Measurements from ENCODE around the gene NELFE. TPM values are rescaled to one million over a fixed set of nuclear protein-coding genes. Genes with fewer than 3 reads are reported as not detected.
A peak's percentile ranks its signal among the peaks of the same experiment; 100 is the strongest.

The NELFE gene
- total RNA-seq, 1 experiment from 2014 or later: 73.8 TPM

DNA sequence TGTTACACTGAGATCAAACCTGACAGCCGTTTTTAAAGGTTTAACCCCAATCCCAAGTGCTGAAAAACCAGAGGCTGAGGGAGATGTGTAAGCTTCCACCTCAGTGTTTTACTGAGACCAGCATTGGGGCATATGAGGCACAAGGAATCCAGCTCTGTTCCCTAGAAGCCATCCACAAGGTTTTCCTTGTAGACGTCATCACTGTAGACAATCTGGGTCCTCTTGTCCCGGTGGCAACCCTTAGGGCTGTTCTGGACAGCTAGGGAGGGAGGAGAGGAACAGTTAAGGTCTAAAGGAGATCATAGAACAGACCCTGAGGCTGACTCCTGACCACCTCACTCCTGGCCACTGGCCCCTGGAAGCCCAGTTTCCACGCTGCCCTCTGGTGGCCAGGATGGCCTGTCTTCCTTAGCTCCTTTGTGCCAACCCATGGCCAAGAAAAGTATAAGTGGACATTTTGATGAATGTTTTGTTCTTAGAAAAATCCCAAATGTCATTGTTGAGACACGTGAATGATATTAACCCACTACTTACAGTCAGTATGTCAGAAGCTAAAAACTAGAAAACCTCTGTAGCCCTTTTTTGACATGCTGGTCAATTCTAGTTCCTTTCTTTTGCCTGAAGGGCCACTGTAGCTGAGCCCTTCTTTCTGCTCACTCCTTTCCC, 6.5 kb downstream of the NELFE start:
- TF ChIP-seq NFE2L1 (CRISPR knock-in tag; IDR thresholded peaks at IDR 0.05) (no peak), SOX15 (CRISPR knock-in tag; IDR thresholded peaks at IDR 0.05) (no peak)
- TF ChIP-seq, protein P1, sequence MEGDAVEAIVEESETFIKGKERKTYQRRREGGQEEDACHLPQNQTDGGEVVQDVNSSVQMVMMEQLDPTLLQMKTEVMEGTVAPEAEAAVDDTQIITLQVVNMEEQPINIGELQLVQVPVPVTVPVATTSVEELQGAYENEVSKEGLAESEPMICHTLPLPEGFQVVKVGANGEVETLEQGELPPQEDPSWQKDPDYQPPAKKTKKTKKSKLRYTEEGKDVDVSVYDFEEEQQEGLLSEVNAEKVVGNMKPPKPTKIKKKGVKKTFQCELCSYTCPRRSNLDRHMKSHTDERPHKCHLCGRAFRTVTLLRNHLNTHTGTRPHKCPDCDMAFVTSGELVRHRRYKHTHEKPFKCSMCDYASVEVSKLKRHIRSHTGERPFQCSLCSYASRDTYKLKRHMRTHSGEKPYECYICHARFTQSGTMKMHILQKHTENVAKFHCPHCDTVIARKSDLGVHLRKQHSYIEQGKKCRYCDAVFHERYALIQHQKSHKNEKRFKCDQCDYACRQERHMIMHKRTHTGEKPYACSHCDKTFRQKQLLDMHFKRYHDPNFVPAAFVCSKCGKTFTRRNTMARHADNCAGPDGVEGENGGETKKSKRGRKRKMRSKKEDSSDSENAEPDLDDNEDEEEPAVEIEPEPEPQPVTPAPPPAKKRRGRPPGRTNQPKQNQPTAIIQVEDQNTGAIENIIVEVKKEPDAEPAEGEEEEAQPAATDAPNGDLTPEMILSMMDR (IDR thresholded peaks at IDR 0.05): peak; percentile 31
- Mint-ChIP-seq H3K9me3 (no peaks in the 10 kb centered on the region), H3K27ac (no peak overlapping the region; the same call in 1 of the 2 replicates), H3K4me1 (no peaks in the 10 kb centered on the region), H3K27me3 (ENCODE audit: low read depth) (peaks cover 18% of the 10 kb centered on the region), H3K4me3 (no peak overlapping the region), H3K36me3 (peaks cover 51% of the 10 kb centered on the region)
- ChIA-PET POLR2A (interaction anchor here (0.7 to 1.0 kb wide), 2 partner anchors 54 to 64 kb away, joined by 3 read pairs; no protein-coding TSS in a partner anchor), CTCF (interaction anchor here (0.6 to 2.1 kb wide), 39 partner anchors 10 to 405 kb away, joined by 3 to 21 read pairs (median 5); partner anchors contain the start of genes ABHD16A, ATP6V1G2, C2 and C6orf47)
- ATAC-seq: peak; percentile 87
- peak; percentile 70 for DNase-seq (ENCODE audit: low spot score)

- ChIA-PET POLR2A (no interaction called here), CTCF (interaction anchor here (0.6 kb wide), 1 partner anchor 403 kb away, joined by 4 read pairs; the partner anchor contains the start of gene NFKBIL1)
- Mint-ChIP-seq H3K27me3 (ENCODE audit: low read depth) (peaks cover 36% of the 10 kb centered on the region), H3K27ac (no peak overlapping the region), H3K36me3 (peaks cover 32% of the 10 kb centered on the region), H3K4me3 (no peak overlapping the region), H3K9me3 (no peaks in the 10 kb centered on the region), H3K4me1 (peaks cover 4% of the 10 kb centered on the region; the same call in 1 of the 2 replicates)
- DNase-seq (ENCODE audit: low spot score) (no peak), ATAC-seq (no peak)
- TF ChIP-seq RELA (CRISPR knock-in tag; IDR thresholded peaks at IDR 0.05; ENCODE audit: borderline replicate concordance): no peak
- TF ChIP-seq, protein P2, sequence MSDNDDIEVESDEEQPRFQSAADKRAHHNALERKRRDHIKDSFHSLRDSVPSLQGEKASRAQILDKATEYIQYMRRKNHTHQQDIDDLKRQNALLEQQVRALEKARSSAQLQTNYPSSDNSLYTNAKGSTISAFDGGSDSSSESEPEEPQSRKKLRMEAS (CRISPR knock-in tag; IDR thresholded peaks at IDR 0.05): no peak
- TF ChIP-seq, protein P3, sequence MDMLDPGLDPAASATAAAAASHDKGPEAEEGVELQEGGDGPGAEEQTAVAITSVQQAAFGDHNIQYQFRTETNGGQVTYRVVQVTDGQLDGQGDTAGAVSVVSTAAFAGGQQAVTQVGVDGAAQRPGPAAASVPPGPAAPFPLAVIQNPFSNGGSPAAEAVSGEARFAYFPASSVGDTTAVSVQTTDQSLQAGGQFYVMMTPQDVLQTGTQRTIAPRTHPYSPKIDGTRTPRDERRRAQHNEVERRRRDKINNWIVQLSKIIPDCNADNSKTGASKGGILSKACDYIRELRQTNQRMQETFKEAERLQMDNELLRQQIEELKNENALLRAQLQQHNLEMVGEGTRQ (CRISPR knock-in tag; IDR thresholded peaks at IDR 0.05): no peak
- TF ChIP-seq CREB1 (CRISPR knock-in tag; IDR thresholded peaks at IDR 0.05): no peak
- TF ChIP-seq, protein P4, sequence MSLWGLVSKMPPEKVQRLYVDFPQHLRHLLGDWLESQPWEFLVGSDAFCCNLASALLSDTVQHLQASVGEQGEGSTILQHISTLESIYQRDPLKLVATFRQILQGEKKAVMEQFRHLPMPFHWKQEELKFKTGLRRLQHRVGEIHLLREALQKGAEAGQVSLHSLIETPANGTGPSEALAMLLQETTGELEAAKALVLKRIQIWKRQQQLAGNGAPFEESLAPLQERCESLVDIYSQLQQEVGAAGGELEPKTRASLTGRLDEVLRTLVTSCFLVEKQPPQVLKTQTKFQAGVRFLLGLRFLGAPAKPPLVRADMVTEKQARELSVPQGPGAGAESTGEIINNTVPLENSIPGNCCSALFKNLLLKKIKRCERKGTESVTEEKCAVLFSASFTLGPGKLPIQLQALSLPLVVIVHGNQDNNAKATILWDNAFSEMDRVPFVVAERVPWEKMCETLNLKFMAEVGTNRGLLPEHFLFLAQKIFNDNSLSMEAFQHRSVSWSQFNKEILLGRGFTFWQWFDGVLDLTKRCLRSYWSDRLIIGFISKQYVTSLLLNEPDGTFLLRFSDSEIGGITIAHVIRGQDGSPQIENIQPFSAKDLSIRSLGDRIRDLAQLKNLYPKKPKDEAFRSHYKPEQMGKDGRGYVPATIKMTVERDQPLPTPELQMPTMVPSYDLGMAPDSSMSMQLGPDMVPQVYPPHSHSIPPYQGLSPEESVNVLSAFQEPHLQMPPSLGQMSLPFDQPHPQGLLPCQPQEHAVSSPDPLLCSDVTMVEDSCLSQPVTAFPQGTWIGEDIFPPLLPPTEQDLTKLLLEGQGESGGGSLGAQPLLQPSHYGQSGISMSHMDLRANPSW (CRISPR knock-in tag; conservative IDR thresholded peaks at IDR 0.05; ENCODE audit: low read depth): no peak
- no peak for TF ChIP-seq ZSCAN18 (CRISPR knock-in tag; IDR thresholded peaks at IDR 0.05)
- TF ChIP-seq JAZF1 (CRISPR knock-in tag; IDR thresholded peaks at IDR 0.05): no peak
- no peak for TF ChIP-seq ZNF671 (CRISPR knock-in tag; IDR thresholded peaks at IDR 0.05)
- TF ChIP-seq, protein P5, sequence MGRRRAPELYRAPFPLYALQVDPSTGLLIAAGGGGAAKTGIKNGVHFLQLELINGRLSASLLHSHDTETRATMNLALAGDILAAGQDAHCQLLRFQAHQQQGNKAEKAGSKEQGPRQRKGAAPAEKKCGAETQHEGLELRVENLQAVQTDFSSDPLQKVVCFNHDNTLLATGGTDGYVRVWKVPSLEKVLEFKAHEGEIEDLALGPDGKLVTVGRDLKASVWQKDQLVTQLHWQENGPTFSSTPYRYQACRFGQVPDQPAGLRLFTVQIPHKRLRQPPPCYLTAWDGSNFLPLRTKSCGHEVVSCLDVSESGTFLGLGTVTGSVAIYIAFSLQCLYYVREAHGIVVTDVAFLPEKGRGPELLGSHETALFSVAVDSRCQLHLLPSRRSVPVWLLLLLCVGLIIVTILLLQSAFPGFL (CRISPR knock-in tag; IDR thresholded peaks at IDR 0.05; ENCODE audit: borderline replicate concordance): no peak
- TF ChIP-seq NFYB (CRISPR knock-in tag; conservative IDR thresholded peaks at IDR 0.05; ENCODE audit: low read depth): no peak
- no peak for TF ChIP-seq TEAD4 (CRISPR knock-in tag; IDR thresholded peaks at IDR 0.05)
- TF ChIP-seq, protein P6, sequence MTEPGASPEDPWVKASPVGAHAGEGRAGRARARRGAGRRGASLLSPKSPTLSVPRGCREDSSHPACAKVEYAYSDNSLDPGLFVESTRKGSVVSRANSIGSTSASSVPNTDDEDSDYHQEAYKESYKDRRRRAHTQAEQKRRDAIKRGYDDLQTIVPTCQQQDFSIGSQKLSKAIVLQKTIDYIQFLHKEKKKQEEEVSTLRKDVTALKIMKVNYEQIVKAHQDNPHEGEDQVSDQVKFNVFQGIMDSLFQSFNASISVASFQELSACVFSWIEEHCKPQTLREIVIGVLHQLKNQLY (CRISPR knock-in tag; IDR thresholded peaks at IDR 0.05): no peak
- no peak for TF ChIP-seq JUN (CRISPR knock-in tag; IDR thresholded peaks at IDR 0.05)
- TF ChIP-seq, protein P7, sequence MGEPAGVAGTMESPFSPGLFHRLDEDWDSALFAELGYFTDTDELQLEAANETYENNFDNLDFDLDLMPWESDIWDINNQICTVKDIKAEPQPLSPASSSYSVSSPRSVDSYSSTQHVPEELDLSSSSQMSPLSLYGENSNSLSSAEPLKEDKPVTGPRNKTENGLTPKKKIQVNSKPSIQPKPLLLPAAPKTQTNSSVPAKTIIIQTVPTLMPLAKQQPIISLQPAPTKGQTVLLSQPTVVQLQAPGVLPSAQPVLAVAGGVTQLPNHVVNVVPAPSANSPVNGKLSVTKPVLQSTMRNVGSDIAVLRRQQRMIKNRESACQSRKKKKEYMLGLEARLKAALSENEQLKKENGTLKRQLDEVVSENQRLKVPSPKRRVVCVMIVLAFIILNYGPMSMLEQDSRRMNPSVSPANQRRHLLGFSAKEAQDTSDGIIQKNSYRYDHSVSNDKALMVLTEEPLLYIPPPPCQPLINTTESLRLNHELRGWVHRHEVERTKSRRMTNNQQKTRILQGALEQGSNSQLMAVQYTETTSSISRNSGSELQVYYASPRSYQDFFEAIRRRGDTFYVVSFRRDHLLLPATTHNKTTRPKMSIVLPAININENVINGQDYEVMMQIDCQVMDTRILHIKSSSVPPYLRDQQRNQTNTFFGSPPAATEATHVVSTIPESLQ (CRISPR knock-in tag; IDR thresholded peaks at IDR 0.05): no peak
- no peak for TF ChIP-seq ZNF232 (CRISPR knock-in tag; IDR thresholded peaks at IDR 0.05)
- no peak for TF ChIP-seq TCF7 (CRISPR knock-in tag; IDR thresholded peaks at IDR 0.05; ENCODE audit: low read depth)
- TF ChIP-seq NFE2L1 (CRISPR knock-in tag; IDR thresholded peaks at IDR 0.05): no peak
These were observed 8.7 kb downstream of the NELFE start for GRCh38 chr6:31949926-31950548.
